A673 (cell line): ENCODE measurements around the gene REXO4. TPM values are rescaled to one million over a fixed set of nuclear protein-coding genes. Genes with fewer than 3 reads are reported as not detected.
A peak's percentile ranks its signal among the peaks of the same experiment; 100 is the strongest.
"Not testable (repeated sequence)": the region's sequence is repeated elsewhere in the genome, so short reads cannot be mapped to it uniquely, and the experiment has no call there.

ENCODE experiments used
- BruUV-seq: library from RNA; stranded (reverse); fragments of 400-500 nt; replicated peaks from 2 replicates; lab custom pipeline; 2021; lab: Mats Ljungman, UMichigan
- CTCF ChIA-PET: fragments of 300-600 bp; sonication (Branson Sonifier 250); formaldehyde crosslinking; loops from one replicate; lab custom pipeline; 2022; ENCODE audit warnings: antibody characterized with exemption; lab: Charles Lee
- POLR2A ChIA-PET: fragments of 300-600 bp; sonication (Branson Sonifier 250); formaldehyde crosslinking; loops from one replicate; lab custom pipeline; 2022; ENCODE audit warnings: antibody characterized with exemption; ENCODE audit not compliant: low non-redundant PET; lab: Charles Lee
- DNase-seq: peaks from one replicate; pipeline ENCODE4 v3.0.0-alpha.2; 2015; ENCODE audit warnings: low spot score
- H3K27ac ChIP-seq: fragments of 200-600 bp; sonication (generic); 2 replicates; pipeline ENCODE4 v1.5.1; 2016; ENCODE audit warnings: mixed run types, low read depth, mild to moderate bottlenecking, mixed read lengths, antibody characterized with exemption, low read length; ENCODE audit not compliant: poor library complexity, severe bottlenecking
- H3K27me3 ChIP-seq: fragments of 200-600 bp; sonication (generic); replicated peaks from 2 replicates; pipeline ENCODE4 v1.6.1; 2017; ENCODE audit warnings: mixed run types, low read depth, mild to moderate bottlenecking, mixed read lengths, antibody characterized with exemption, low read length; ENCODE audit not compliant: insufficient read depth, poor library complexity
- H3K36me3 ChIP-seq: fragments of 200-600 bp; sonication (generic); 2 replicates; pipeline ENCODE4 v1.6.1; 2016; ENCODE audit warnings: mixed run types, mild to moderate bottlenecking, mixed read lengths, antibody characterized with exemption, low read length; ENCODE audit not compliant: insufficient read depth, poor library complexity, severe bottlenecking
- H3K4me1 ChIP-seq: fragments of 200-600 bp; sonication (generic); 2 replicates; pipeline ENCODE4 v1.6.1; 2017; ENCODE audit warnings: mixed run types, mild to moderate bottlenecking, mixed read lengths, antibody characterized with exemption, low read length; ENCODE audit not compliant: insufficient read depth, poor library complexity, severe bottlenecking
- H3K4me3 ChIP-seq: fragments of 200-600 bp; sonication (generic); 2 replicates; pipeline ENCODE4 v1.5.1; 2016; ENCODE audit warnings: low read depth, mixed run types, mild to moderate bottlenecking, mixed read lengths, low read length; ENCODE audit not compliant: poor library complexity, severe bottlenecking
- H3K9me3 ChIP-seq: fragments of 200-600 bp; sonication (generic); 2 replicates; pipeline ENCODE4 v1.6.1; 2016; ENCODE audit warnings: mixed run types, low read depth, mild to moderate bottlenecking, mixed read lengths, antibody characterized with exemption, low read length; ENCODE audit not compliant: poor library complexity, severe bottlenecking
- EZH2 ChIP-seq: fragments of 200-600 bp; sonication (generic); IDR thresholded peaks from 2 replicates; pipeline ENCODE4 v1.6.1; 2017; ENCODE audit warnings: borderline replicate concordance, low read depth, mild to moderate bottlenecking, mixed read lengths, antibody characterized with exemption, low read length; ENCODE audit not compliant: poor library complexity, severe bottlenecking
- intact Hi-C: fragments of 100-400 bp; cut with micrococcal nuclease; formaldehyde crosslinking; loops from one replicate; pipeline ENCODE4 v1.10.0; 2022; ENCODE audit not compliant: unreplicated experiment
- total RNA-seq: library from RNA; stranded (reverse); gene quantifications from 2 replicates; pipeline ENCODE4 v1.2.3, GENCODE V29; 2021
- TF ChIP-seq, protein P1 (sequence below): fragments of 300-800, 200-600 bp; sonication (generic); conservative IDR thresholded peaks from 2 replicates; pipeline ENCODE4 v1.5.1; 2017; ENCODE audit warnings: low read depth, mild to moderate bottlenecking, antibody characterized with exemption, low read length, moderate library complexity, mixed read lengths

The REXO4 gene
- total RNA-seq, 1 experiment from 2014 or later, result 35.9 TPM

DNA sequence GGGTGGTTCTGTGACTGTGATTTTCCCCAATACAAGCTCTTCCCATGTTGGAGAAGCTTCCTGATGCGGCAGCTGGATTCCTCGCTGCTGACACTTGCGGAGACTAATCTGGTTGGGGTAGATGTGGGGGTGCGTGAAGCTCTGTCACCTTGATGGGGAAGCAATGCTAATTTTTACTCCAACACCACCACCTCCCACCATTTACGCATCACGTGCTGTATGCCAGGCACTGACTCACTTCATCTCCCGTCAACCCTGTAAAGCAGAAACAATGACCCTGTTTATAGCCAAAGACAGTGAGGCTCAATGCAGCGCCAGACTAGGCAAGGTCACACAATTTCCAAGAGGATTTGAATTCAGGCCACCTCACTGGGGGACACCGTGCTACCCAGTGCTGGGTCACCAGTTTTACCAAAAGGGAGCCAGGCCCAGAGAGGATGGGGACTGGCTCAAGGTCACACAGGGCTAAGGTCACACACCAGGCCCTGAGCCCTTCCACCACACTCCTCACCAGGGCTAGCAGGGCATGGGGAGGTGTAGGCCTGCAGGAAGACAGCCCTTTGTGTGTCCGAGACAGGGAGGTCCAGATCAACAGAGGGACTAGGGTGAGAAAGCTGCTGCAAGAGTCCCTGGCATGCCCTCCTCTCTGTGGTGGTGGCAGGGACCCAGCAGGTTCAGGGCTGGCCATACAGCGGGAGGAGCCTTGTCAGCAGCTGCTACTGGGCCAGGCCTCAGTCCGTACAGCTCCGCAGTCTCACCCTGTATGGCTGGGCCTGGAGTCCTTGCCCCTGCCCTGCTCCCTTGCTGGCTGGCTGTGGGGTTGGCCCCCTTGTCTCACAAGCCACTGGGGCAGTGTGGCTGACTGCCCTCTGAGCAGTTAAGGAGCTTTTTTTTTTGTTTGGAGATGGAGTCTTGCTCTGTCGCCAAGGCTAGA lies 38.4 kb downstream of the REXO4 start:
- H3K9me3 ChIP-seq, result no peaks in the 10 kb centered on the region
- TF ChIP-seq EZH2, result no peak
- TF ChIP-seq, protein P1, sequence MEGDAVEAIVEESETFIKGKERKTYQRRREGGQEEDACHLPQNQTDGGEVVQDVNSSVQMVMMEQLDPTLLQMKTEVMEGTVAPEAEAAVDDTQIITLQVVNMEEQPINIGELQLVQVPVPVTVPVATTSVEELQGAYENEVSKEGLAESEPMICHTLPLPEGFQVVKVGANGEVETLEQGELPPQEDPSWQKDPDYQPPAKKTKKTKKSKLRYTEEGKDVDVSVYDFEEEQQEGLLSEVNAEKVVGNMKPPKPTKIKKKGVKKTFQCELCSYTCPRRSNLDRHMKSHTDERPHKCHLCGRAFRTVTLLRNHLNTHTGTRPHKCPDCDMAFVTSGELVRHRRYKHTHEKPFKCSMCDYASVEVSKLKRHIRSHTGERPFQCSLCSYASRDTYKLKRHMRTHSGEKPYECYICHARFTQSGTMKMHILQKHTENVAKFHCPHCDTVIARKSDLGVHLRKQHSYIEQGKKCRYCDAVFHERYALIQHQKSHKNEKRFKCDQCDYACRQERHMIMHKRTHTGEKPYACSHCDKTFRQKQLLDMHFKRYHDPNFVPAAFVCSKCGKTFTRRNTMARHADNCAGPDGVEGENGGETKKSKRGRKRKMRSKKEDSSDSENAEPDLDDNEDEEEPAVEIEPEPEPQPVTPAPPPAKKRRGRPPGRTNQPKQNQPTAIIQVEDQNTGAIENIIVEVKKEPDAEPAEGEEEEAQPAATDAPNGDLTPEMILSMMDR, result no peak
- DNase-seq, result no peak
- no peak overlapping the region for H3K4me3 ChIP-seq
- no peak overlapping the region for H3K27ac ChIP-seq
- no peaks in the 10 kb centered on the region for H3K36me3 ChIP-seq
- intact Hi-C loops, result no loop called here
- POLR2A ChIA-PET, result no interaction called here
- CTCF ChIA-PET, result interaction anchor here (0.6 kb wide), 1 partner anchor 20 kb away, joined by 6 read pairs; no protein-coding TSS in a partner anchor
- H3K27me3 ChIP-seq, result no peaks in the 10 kb centered on the region
- H3K4me1 ChIP-seq, result peaks cover 21% of the 10 kb centered on the region
- no TSS peak for BruUV-seq

DNA sequence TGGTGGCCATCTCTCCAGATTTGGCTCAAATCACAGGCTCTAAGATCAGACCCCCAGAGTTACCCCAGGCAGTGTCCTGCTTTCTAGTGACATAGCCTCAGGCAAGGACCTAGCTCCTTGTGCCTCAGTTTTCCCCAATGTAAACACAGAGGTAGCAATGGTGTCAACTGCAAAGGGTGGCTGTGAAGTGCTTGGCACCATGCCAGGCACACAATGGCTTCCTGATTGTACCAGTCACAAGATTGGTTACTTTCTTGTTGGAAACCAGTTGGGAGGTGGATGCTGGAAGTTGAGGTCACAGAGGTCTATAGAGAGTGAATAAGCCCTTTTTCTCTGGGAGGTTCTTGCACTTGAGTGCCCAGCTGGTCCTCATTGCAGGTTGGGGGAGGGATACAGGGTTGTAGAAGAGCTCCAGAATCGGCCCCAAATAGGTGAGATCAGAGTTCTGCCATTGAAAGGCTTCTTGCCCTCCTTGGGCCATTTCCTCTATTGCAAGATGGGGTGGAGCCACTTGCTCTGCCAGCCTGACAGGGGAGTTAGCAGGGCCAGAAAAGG lies 39.3 kb downstream of the REXO4 start:
- intact Hi-C loops, result no loop called here

DNA sequence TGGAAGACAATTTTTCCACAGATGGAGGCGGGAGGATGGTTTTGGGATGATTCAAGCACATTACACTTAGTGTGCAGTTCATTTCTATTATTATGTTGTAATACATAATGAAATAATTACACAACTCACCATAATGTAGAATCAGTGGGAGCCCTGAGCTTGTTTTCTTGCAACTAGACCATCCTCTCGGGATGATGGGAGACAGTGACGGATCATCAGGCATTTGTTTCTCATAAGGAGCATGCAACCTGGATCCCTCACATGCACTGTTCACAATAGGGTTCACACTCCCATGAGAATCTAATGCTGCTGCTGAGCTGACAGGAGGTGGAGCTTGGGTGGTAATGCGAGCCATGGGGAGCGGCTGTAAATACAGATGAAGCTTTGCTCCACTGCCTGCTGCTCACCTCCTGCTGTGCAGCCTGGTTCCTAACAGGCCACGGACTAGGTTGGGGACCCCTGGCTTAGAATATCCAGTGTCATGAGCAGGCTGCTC lies 40.0 kb downstream of the REXO4 start:
- Histone ChIP-seq H3K4me1 (peaks cover 21% of the 10 kb centered on the region), H3K9me3 (no peaks in the 10 kb centered on the region), H3K27ac (no peak overlapping the region), H3K4me3 (no peak overlapping the region), H3K27me3 (no peaks in the 10 kb centered on the region), H3K36me3 (peaks cover 14% of the 10 kb centered on the region)
- BruUV-seq, result no TSS peak
- POLR2A ChIA-PET, result interaction anchor here (0.5 kb wide), 1 partner anchor 320 kb away, joined by 6 read pairs; no protein-coding TSS in a partner anchor
- CTCF ChIA-PET, result no interaction called here
- peak; percentile 84 for DNase-seq
- TF ChIP-seq EZH2, result no peak
- TF ChIP-seq, protein P1, result no peak
- intact Hi-C loops, result no loop called here

More for the DNA sequence above, 39.3 kb downstream of the REXO4 start:
- H3K27ac ChIP-seq, result no peak overlapping the region
- no peaks in the 10 kb centered on the region for H3K27me3 ChIP-seq
- no peak overlapping the region for H3K4me3 ChIP-seq
- CTCF ChIA-PET, result no interaction called here
- BruUV-seq, result no TSS peak
- TF ChIP-seq, protein P1, result no peak
- TF ChIP-seq EZH2, result no peak
- peaks cover 21% of the 10 kb centered on the region for H3K4me1 ChIP-seq
- H3K9me3 ChIP-seq, result no peaks in the 10 kb centered on the region
- no peak for DNase-seq
- H3K36me3 ChIP-seq, result peaks cover 7% of the 10 kb centered on the region
- POLR2A ChIA-PET, result interaction anchor here (0.5 kb wide), 1 partner anchor 319 kb away, joined by 6 read pairs; no protein-coding TSS in a partner anchor

DNA sequence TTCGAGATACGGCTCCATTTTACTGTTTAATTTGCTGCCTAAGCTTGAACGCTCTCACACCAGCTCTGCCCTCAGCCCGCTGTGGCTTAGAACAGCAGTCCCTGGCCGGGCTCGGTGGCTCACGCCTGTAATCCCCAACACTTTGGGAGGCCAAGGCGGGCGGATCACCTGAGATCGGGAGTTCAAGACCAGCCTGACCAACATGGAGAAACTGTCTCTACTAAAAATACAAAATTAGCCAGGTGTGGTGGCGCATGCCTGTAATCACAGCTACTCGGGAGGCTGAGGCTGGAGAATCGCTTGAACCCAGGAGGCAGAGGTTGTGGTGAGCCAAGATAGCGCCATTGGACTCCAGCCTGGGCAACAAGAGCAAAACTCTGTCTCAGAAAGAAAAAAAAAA lies 40.5 kb downstream of the REXO4 start:
- Histone ChIP-seq H3K4me1 (peaks cover 21% of the 10 kb centered on the region), H3K36me3 (peaks cover 19% of the 10 kb centered on the region), H3K4me3 (peak overlapping the region; percentile 97)
- CTCF ChIA-PET, POLR2A ChIA-PET, BruUV-seq, intact Hi-C loops, H3K27me3 ChIP-seq, H3K9me3 ChIP-seq, H3K27ac ChIP-seq, DNase-seq: not testable (repeated sequence)
